Fibroblast of lung (primary cell): ENCODE data around the gene ATG4B.

Experiments used
- CTCF ChIP-seq, 2 donors: IDR thresholded peaks in 1 of 2; conservative IDR thresholded peaks in 1 of 2; 1 replicate in 1 of 2; 2 replicates in 1 of 2; pipeline ENCODE4 v1.5.1; 2011 to 2012; ENCODE audit warnings: low read length in 2 of 2, control low read depth in 1 of 2, inconsistent platforms in 1 of 2, low read depth in 1 of 2, mild to moderate bottlenecking in 1 of 2
- EZH2 ChIP-seq: IDR thresholded peaks from 2 replicates; pipeline ENCODE4 v1.5.1; 2012; ENCODE audit warnings: low read length, control low read depth, mild to moderate bottlenecking; ENCODE audit errors: missing control alignments

GRCh38 chr2:241686324-241686649 lies 48.8 kb downstream of the ATG4B start:
- no peak for TF ChIP-seq CTCF (conservative IDR thresholded peaks at IDR 0.05 in 1 of 2, IDR thresholded peaks at IDR 0.05 in 1 of 2; ENCODE audit: low read depth in 1 of 2, low read length in 2 of 2)
- TF ChIP-seq EZH2, result no peak
